ENCODE results near the gene SEMA3C.

The SEMA3C gene

DNA sequence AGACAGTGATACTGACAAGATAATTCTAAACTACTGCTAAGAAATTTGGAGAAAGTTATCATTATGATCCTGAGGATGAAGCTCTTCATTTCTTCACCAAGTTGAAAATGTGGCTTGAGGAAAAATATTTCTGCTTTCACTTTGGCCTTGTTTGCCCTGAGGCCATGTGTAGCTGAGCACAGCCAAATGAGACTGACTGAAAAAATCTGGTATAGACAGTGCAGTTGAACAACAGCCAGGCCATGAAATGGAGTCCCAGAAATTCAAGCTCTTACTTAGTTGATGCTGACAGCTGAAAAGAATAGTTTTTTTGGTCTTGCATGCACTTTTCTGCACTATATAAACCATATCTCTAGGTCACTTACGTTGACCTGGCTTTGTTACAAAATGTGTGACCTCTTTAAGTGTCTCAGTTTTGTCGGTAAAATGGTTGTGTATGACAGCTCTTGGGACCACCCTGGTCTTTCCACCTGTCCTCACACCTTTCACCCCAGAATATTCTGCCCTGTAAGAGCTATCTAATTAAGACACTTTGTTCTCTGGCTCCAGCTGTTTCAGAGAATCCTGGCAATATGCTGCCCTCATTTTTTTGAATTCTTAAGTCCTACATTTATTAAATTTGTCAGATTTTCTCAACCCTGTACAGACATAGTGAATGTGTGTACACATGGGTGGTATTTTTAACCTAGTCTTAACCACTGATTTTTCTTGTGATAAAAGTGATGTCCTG is 189.1 kb downstream of the SEMA3C start:
- DNase-seq (ENCODE audit: low spot score) = no peak
- H3K36me3 ChIP-seq (replicated peaks in 1 of 2; ENCODE audit: control insufficient read depth in 2 of 2, insufficient read depth in 2 of 2, low read length in 2 of 2) = no peaks in the 10 kb centered on the region
- H2BK120ac ChIP-seq (ENCODE audit: low read depth, low read length) = no peak overlapping the region
- no peak overlapping the region for H3K18ac ChIP-seq (ENCODE audit: low read length)
- H4K91ac ChIP-seq (ENCODE audit: low read depth, low read length, poor library complexity) = no peak overlapping the region
- H3K27me3 ChIP-seq (ENCODE audit: control insufficient read depth in 3 of 3, insufficient read depth in 3 of 3, low read depth in 1 of 3, low read length in 3 of 3) = no peaks in the 10 kb centered on the region
- no peak overlapping the region for H3K23ac ChIP-seq (ENCODE audit: low read depth, low read length, poor library complexity)
- H3K4me1 ChIP-seq (ENCODE audit: control insufficient read depth in 2 of 2, insufficient read depth in 1 of 2, low read depth in 1 of 2, low read length in 2 of 2) = peaks cover 0 to 8% of the 10 kb centered on the region in 2 donors
- no peak overlapping the region for H3K4me2 ChIP-seq (ENCODE audit: insufficient read depth, low read length, poor library complexity, severe bottlenecking)
- no peak overlapping the region for H2BK15ac ChIP-seq (ENCODE audit: low read length)
- H3K14ac ChIP-seq (ENCODE audit: low read length) = no peak overlapping the region
- H2AK5ac ChIP-seq (ENCODE audit: low read depth, low read length) = no peak overlapping the region
- no peak overlapping the region for H3K4ac ChIP-seq (ENCODE audit: low read length)
- H2BK12ac ChIP-seq (ENCODE audit: low read length) = no peak overlapping the region
- H2AFZ ChIP-seq (ENCODE audit: low read length) = no peak overlapping the region
- no peaks in the 10 kb centered on the region for H3K9me3 ChIP-seq (replicated peaks in 1 of 2; ENCODE audit: control insufficient read depth in 2 of 2, insufficient read depth in 1 of 2, low read depth in 1 of 2, low read length in 2 of 2)
- no peak overlapping the region for H2BK5ac ChIP-seq (ENCODE audit: low read length)
- H4K8ac ChIP-seq (ENCODE audit: low read depth, low read length) = no peak overlapping the region
- H3K27ac ChIP-seq (replicated peaks; ENCODE audit: low read length) = no peak overlapping the region
- no CpG with 5 or more reads among the region's 2 CpGs for WGBS, 2 donors (ENCODE audit: extremely low coverage in 2 of 2, insufficient read length in 2 of 2, insufficient replicate concordance in 1 of 2)
- H3K9ac ChIP-seq (ENCODE audit: low read depth, low read length, poor library complexity) = no peak overlapping the region
- H3K4me3 ChIP-seq (ENCODE audit: low read length in 2 of 2) = no peak overlapping the region
- H3K79me1 ChIP-seq (ENCODE audit: low read depth, low read length) = no peaks in the 10 kb centered on the region

- H3K4me1 ChIP-seq (ENCODE audit: control insufficient read depth in 2 of 2, insufficient read depth in 1 of 2, low read depth in 1 of 2, low read length in 2 of 2) = peaks cover 12 to 24% of the 10 kb centered on the region in 2 donors
- H2AFZ ChIP-seq (ENCODE audit: low read length) = no peak overlapping the region
- DNase-seq (ENCODE audit: low spot score) = no peak
- H3K4me2 ChIP-seq (ENCODE audit: insufficient read depth, low read length, poor library complexity, severe bottlenecking) = no peak overlapping the region
- no peak overlapping the region for H3K18ac ChIP-seq (ENCODE audit: low read length)
- no peak overlapping the region for H2AK5ac ChIP-seq (ENCODE audit: low read depth, low read length)
- no peaks in the 10 kb centered on the region for H3K36me3 ChIP-seq (replicated peaks in 1 of 2; ENCODE audit: control insufficient read depth in 2 of 2, insufficient read depth in 2 of 2, low read length in 2 of 2)
- no peak overlapping the region for H3K4ac ChIP-seq (ENCODE audit: low read length)
- H4K91ac ChIP-seq (ENCODE audit: low read depth, low read length, poor library complexity) = no peak overlapping the region
- no CpG with 5 or more reads among the region's 3 CpGs for WGBS, 2 donors (ENCODE audit: extremely low coverage in 2 of 2, insufficient read length in 2 of 2, insufficient replicate concordance in 1 of 2)
- no peak overlapping the region for H2BK12ac ChIP-seq (ENCODE audit: low read length)
- no peak overlapping the region for H4K8ac ChIP-seq (ENCODE audit: low read depth, low read length)
- H2BK15ac ChIP-seq (ENCODE audit: low read length) = no peak overlapping the region
- no peaks in the 10 kb centered on the region for H3K9me3 ChIP-seq (replicated peaks in 1 of 2; ENCODE audit: control insufficient read depth in 2 of 2, insufficient read depth in 1 of 2, low read depth in 1 of 2, low read length in 2 of 2)
- H3K79me1 ChIP-seq (ENCODE audit: low read depth, low read length) = no peaks in the 10 kb centered on the region
- H3K14ac ChIP-seq (ENCODE audit: low read length) = no peak overlapping the region
- H3K23ac ChIP-seq (ENCODE audit: low read depth, low read length, poor library complexity) = no peak overlapping the region
- no peak overlapping the region for H2BK5ac ChIP-seq (ENCODE audit: low read length)
- H3K27me3 ChIP-seq (ENCODE audit: control insufficient read depth in 3 of 3, insufficient read depth in 3 of 3, low read depth in 1 of 3, low read length in 3 of 3) = no peaks in the 10 kb centered on the region
- no peak overlapping the region for H3K4me3 ChIP-seq (ENCODE audit: low read length in 2 of 2)
- no peak overlapping the region for H2BK120ac ChIP-seq (ENCODE audit: low read depth, low read length)
- no peak overlapping the region for H3K9ac ChIP-seq (ENCODE audit: low read depth, low read length, poor library complexity)
- no peak overlapping the region for H3K27ac ChIP-seq (replicated peaks; ENCODE audit: low read length)
These were observed 192.2 kb downstream of the SEMA3C start for GRCh38 chr7:80726666-80727065.

DNA sequence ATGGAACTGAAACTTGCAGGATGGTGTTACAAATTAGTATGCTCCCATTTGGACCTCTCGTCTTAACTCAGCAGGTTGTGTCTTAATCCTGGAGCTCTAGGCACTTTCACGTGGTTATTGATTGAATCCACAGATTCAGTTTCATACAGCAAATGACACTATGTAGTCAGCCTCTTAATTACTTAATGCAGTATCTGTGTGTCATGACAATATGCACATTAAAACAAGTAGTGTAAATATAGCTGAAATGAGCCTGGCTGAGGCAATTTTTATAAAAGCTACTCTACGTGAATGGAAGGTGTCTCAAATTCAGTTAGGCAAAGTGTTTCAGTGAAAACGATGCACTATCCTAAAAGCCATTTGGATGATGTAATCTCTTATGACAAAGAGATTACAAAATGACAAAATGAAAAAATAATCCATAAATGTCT is 193.7 kb downstream of the SEMA3C start:
- H3K23ac ChIP-seq (ENCODE audit: low read depth, low read length, poor library complexity) = no peak overlapping the region
- H2BK120ac ChIP-seq (ENCODE audit: low read depth, low read length) = no peak overlapping the region
- DNase-seq (ENCODE audit: low spot score) = no peak
- H3K4me3 ChIP-seq (ENCODE audit: low read length in 2 of 2) = no peak overlapping the region
- no peak overlapping the region for H3K9ac ChIP-seq (ENCODE audit: low read depth, low read length, poor library complexity)
- H3K4me1 ChIP-seq (ENCODE audit: control insufficient read depth in 2 of 2, insufficient read depth in 1 of 2, low read depth in 1 of 2, low read length in 2 of 2) = peaks cover 12 to 24% of the 10 kb centered on the region in 2 donors
- H2AFZ ChIP-seq (ENCODE audit: low read length) = no peak overlapping the region
- H3K27ac ChIP-seq (replicated peaks; ENCODE audit: low read length) = no peak overlapping the region
- H3K9me3 ChIP-seq (replicated peaks in 1 of 2; ENCODE audit: control insufficient read depth in 2 of 2, insufficient read depth in 1 of 2, low read depth in 1 of 2, low read length in 2 of 2) = no peaks in the 10 kb centered on the region
- H3K18ac ChIP-seq (ENCODE audit: low read length) = no peak overlapping the region
- no peaks in the 10 kb centered on the region for H3K27me3 ChIP-seq (ENCODE audit: control insufficient read depth in 3 of 3, insufficient read depth in 3 of 3, low read depth in 1 of 3, low read length in 3 of 3)
- no peak overlapping the region for H3K4ac ChIP-seq (ENCODE audit: low read length)
- H2BK5ac ChIP-seq (ENCODE audit: low read length) = no peak overlapping the region
- no peak overlapping the region for H3K14ac ChIP-seq (ENCODE audit: low read length)
- no CpG with 5 or more reads among the region's 4 CpGs for WGBS, 2 donors (ENCODE audit: extremely low coverage in 2 of 2, insufficient read length in 2 of 2, insufficient replicate concordance in 1 of 2)
- no peak overlapping the region for H2BK15ac ChIP-seq (ENCODE audit: low read length)
- H3K36me3 ChIP-seq (replicated peaks in 1 of 2; ENCODE audit: control insufficient read depth in 2 of 2, insufficient read depth in 2 of 2, low read length in 2 of 2) = no peaks in the 10 kb centered on the region
- H3K79me1 ChIP-seq (ENCODE audit: low read depth, low read length) = no peaks in the 10 kb centered on the region
- no peak overlapping the region for H2BK12ac ChIP-seq (ENCODE audit: low read length)
- no peak overlapping the region for H4K91ac ChIP-seq (ENCODE audit: low read depth, low read length, poor library complexity)
- H3K4me2 ChIP-seq (ENCODE audit: insufficient read depth, low read length, poor library complexity, severe bottlenecking) = no peak overlapping the region
- H2AK5ac ChIP-seq (ENCODE audit: low read depth, low read length) = no peak overlapping the region
- no peak overlapping the region for H4K8ac ChIP-seq (ENCODE audit: low read depth, low read length)

GRCh38 chr7:80724249-80724871 is 194.5 kb downstream of the SEMA3C start:
- WGBS, 2 donors (ENCODE audit: extremely low coverage in 2 of 2, insufficient read length in 2 of 2, insufficient replicate concordance in 1 of 2) = no CpG with 5 or more reads among the region's 4 CpGs
- H3K9ac ChIP-seq (ENCODE audit: low read depth, low read length, poor library complexity) = no peak overlapping the region
- no peaks in the 10 kb centered on the region for H3K27me3 ChIP-seq (ENCODE audit: control insufficient read depth in 3 of 3, insufficient read depth in 3 of 3, low read depth in 1 of 3, low read length in 3 of 3)
- no peak overlapping the region for H2BK12ac ChIP-seq (ENCODE audit: low read length)
- no peak overlapping the region for H3K4me3 ChIP-seq (ENCODE audit: low read length in 2 of 2)
- no peak overlapping the region for H3K18ac ChIP-seq (ENCODE audit: low read length)
- H3K4me1 ChIP-seq (ENCODE audit: control insufficient read depth in 2 of 2, insufficient read depth in 1 of 2, low read depth in 1 of 2, low read length in 2 of 2) = peaks cover 12 to 24% of the 10 kb centered on the region in 2 donors
- peak overlapping the region; percentile 5 for H2AFZ ChIP-seq (ENCODE audit: low read length)
- H4K8ac ChIP-seq (ENCODE audit: low read depth, low read length) = no peak overlapping the region
- no peak overlapping the region for H2BK120ac ChIP-seq (ENCODE audit: low read depth, low read length)
- DNase-seq (ENCODE audit: low spot score) = no peak
- no peak overlapping the region for H3K23ac ChIP-seq (ENCODE audit: low read depth, low read length, poor library complexity)
- no peak overlapping the region for H2BK15ac ChIP-seq (ENCODE audit: low read length)
- H3K4ac ChIP-seq (ENCODE audit: low read length) = no peak overlapping the region
- no peak overlapping the region for H3K14ac ChIP-seq (ENCODE audit: low read length)
- H4K91ac ChIP-seq (ENCODE audit: low read depth, low read length, poor library complexity) = no peak overlapping the region
- H3K79me1 ChIP-seq (ENCODE audit: low read depth, low read length) = no peaks in the 10 kb centered on the region
- H3K4me2 ChIP-seq (ENCODE audit: insufficient read depth, low read length, poor library complexity, severe bottlenecking) = no peak overlapping the region
- H2BK5ac ChIP-seq (ENCODE audit: low read length) = no peak overlapping the region
- H3K27ac ChIP-seq (replicated peaks; ENCODE audit: low read length) = peak overlapping the region; percentile 51
- H2AK5ac ChIP-seq (ENCODE audit: low read depth, low read length) = no peak overlapping the region
- no peaks in the 10 kb centered on the region for H3K36me3 ChIP-seq (replicated peaks in 1 of 2; ENCODE audit: control insufficient read depth in 2 of 2, insufficient read depth in 2 of 2, low read length in 2 of 2)
- H3K9me3 ChIP-seq (replicated peaks in 1 of 2; ENCODE audit: control insufficient read depth in 2 of 2, insufficient read depth in 1 of 2, low read depth in 1 of 2, low read length in 2 of 2) = no peaks in the 10 kb centered on the region
